ENCODE measurements around the gene DHFR. TPM values are rescaled to one million over a fixed set of nuclear protein-coding genes. Genes with fewer than 3 reads are reported as not detected.

Gene DHFR
- total RNA-seq, 1 experiment from 2014 or later: 91.7 TPM

DNA sequence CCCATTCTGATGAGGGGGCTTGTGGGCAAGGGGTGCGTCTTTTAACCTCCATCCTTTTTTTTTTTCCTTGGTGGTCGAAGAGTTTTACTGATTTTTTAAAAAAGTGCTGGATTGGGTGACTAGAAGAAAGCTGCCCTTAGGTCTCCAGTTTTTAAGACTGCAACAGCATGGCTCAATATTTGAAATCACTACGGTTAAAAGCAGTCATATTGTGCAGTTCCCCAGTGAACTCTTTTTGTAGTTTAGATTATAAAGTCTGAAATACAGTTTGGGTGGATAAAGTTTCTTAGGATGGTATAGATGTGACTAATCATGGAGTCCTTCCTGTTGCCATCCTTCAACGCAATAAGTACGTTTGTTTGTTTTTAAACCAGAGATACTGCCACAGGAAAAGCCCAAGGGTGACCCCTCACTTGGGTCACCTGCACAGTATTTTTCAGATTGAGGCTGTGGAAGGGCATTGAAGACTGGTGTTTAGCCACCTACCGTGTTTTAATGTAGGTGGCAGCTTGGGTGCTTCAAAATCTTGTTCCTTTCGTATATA is 520 bp upstream of the DHFR start:
- DNase-seq (ENCODE audit: low read depth): no peak

DNA sequence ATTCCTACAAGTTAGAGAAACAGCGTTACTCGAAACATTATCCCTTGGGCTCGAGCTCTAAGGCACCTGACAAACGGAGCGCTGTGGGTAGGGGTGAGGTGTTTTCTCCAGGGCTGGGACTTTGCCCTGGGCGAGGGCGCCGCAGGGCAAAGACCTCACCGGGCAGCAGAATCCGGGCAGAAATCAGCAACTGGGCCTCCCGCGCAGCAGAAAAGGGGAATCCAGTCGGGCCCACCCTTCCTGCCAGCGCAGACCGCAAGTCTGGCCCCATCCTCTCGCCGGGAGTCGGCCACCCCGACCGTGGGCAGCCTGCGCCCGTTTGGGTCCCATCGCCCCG is 761 bp downstream of the DHFR start:
- DNase-seq (ENCODE audit: low read depth): peak; percentile 51

DNA sequence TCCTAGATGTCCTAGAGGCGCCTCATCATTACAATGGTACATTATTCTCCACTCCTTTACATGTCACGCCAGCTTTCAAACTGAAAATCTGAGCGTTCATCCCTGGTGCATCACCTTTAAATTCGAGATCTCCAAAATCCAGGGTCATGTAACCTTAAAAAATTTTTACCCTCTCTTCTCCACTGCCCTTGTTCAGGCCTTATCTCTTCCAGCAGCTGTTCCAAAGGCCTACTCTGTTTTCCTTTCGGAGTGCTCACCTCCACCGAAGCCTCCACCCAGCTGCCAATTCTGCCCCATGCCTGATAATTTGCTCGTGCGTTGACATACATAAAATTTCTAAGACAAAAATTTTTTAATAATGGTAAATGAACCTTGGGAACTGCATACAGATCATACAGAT is 1.3 kb downstream of the DHFR start:
- DNase-seq (ENCODE audit: low read depth): no peak

DNA sequence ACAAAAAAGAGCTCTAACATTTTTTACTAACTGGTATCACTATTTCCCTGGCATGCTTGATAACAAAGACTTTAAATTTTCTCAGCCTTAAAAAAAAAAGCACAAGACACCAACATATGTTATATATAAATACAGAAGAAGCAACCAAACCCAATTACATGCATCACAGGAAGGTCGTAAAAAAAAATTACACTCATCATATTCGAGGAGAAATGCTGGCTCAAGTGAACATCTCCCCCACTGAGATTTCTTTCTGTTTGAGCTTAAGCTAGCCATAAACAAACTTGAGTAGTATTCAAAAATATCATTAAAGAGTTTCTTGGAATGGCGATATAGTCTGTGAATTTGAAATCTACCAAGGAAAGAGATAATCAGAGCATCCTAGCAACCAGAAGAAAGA is 7.9 kb downstream of the DHFR start:
- no peak for DNase-seq (ENCODE audit: low read depth)

DNA sequence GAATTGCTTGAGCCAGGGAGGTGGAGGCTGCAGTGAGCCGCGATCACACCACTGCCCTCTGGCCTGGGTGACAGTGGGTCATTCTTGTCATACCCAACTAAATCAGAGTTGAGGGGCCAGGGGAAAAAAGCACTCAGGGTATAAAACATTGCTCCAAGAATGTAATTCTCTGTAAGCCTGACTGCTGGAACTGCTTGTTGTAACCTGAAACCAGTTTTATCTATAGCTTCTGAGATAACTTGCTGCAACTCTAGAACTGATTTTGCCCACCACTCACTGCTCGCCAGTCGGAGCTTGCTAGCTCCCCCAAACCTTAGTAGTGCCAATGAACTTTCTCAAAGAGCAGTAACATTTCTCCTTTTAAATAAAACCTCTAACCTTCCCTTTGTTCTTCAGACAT is 9.9 kb downstream of the DHFR start:
- DNase-seq (ENCODE audit: low read depth): no peak

DNA sequence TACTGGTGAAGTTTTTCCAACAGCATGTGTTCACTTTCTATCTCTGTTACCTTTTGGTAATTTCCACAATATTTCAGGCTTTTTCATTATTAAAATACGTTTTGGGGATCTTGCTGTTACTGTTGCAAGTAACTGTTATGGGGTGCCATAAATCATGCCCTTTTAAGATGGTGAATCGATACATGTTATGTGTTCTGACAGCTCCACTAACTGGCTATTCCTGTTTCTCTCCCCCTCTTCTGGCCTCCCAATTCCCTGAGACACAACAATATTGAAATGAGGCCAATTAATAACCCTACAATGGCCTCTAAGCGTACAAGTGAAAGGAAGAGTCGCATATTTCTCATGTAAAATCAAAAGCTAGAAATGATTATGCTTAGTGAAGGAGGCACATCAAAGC is 13.4 kb downstream of the DHFR start:
- DNase-seq (ENCODE audit: low read depth): no peak

DNA sequence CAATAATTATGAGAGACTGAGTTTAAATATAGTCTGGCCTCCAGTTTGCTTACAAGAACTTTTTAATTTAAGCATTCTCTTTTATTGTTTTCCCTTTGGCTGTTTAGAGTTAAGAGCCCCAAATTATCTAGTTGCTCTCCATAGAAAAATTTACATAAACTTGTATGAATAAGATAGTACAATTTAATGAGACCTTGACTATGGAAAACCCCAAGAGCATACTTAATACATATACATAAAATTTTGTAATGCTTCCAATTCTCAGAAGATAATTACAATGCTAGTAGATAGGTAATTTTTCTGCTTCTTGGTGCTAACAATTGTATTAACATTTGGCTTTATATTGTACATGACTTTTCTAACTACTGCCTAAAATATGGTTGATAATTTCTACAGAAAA is 20.6 kb downstream of the DHFR start:
- DNase-seq (ENCODE audit: low read depth): no peak

DNA sequence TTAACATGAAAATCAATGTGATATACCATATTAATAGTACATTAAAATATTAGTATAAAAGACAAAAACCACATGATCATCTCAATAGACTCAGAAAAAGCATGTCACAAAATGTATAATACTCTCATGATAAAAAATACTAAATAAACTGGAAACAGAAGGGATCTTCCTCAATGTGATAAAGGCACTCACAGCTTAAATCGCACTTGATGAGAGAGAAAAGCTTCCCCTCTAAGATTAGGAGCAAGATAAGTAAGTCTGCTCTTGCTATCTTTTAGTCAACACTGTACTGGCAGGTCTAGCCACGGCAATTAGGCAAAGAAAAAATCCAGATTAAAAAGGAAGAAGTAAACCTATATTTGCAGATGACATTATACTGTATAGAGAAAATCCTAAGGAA is 22.1 kb downstream of the DHFR start:
- DNase-seq (ENCODE audit: low read depth): no peak

DNA sequence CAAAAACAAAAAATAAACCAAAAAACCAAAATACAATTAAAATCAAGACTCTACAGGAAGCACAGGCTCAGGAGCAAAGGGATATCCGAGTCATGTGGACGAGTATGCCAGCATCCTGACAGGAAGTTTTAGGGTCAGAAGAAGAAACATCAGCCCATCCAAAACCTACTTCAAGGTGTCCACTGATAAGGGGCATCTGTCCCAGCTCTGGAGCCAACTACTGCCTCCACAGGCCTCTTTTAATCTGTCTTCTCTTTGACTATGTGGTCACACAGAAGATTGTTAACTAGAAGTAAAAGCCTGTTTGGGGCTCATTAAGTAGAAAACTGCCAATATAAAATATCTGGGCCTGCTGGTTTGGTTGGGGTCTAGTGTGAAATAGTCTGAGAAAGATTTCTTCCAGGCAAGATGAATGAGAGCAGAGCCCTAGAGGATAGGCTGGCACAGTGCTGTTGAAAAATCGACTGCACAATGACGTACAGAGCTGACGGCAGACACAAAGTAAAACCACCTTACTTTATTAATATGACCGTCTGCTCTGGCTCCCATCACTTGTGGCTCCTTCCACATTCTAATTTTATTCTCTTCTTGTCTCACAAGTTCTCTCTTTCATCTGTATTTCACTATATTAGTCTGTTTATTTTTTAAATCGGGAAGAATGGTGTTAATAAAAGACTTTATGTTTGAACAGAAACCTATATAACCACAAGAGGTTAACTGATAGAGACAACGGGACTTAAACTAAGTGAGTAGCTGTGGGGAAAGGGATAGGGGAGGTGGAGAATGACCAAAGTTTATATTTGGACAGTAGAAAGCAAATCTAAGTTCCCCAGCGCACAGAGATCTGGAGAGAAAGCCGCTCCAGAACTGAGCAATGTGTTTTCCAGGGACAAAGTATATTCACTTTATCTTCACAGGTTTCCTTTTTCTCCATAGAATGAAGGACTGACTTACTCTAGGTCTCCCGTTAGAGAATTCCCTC is 23.2 kb downstream of the DHFR start:
- DNase-seq (ENCODE audit: low read depth): no peak

DNA sequence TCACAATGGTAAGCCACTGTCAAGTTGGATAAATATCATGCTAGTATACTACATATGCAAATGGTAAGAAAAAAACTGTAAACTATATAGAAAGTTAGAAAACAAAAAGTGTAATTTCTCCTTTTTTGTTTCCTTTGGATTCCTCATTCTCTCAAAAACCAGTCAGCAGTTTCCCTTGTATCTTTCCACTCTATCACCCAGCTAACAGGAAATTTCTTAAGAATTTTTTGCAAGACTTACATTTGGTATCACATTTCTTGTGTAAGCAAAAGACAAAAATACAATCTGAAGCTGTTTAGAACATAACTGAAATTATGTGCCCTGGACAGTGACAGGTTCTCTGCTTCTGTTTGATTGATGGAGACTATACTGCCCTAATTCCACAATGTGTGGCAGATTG is 25.5 kb downstream of the DHFR start:
- no peak for DNase-seq (ENCODE audit: low read depth)

DNA sequence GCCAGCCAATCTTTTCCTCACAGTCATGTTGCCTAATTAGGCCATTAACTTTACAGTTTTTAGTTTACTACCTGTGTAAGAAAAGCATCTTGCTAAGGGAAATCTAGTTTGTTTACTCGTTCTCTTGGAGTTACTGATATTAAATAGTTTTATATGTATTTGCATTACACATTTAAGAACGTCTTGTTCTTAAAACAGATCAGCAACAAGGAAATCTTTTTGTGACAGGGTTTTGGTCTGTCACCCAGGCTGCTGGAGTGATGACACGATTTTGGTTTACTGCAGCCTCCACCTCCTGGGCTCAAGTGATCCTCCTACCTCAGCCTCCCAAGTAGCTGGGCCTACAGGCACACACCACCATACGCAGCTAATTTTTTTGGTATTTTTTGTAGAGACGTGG is 29.6 kb downstream of the DHFR start:
- no peak for DNase-seq (ENCODE audit: low read depth)

DNA sequence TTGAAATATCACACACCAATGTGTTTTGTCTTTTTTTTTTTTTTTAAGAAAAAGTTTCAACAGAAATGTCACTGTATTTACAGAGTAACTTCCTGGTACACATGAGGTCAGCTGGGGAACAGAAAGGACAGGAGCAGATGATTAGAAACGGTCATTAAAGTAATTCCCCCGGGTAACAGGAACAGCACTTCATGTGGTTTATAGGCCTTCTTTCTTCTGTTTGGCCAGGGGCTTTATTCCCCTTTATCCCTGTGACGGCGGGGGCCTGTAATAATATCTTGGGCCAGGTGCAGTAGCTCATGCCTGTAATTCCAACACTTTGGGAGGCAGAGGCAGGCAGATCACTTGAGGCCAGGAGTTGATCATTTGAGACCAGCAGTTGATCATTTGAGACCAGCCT is 30.8 kb downstream of the DHFR start:
- no peak for DNase-seq (ENCODE audit: low read depth)

DNA sequence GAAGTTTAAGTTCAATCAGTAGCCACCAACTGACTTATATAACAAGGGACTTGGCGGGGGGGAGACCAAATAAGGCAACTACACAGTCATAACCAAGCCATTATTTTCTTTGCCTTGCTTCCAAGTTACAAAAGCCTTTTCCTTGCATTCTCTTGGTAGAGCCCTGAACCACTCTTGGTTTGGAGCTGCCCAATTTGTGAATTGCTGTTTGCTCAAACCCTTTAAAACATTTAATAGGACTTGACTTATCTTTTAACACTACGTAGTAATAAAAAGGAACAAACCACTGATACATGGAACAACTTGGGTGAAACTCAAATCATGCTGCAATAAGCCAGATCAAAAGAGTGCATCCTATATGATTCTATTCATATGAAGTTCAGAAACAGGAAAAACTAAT is 32.0 kb downstream of the DHFR start:
- no peak for DNase-seq (ENCODE audit: low read depth)

DNA sequence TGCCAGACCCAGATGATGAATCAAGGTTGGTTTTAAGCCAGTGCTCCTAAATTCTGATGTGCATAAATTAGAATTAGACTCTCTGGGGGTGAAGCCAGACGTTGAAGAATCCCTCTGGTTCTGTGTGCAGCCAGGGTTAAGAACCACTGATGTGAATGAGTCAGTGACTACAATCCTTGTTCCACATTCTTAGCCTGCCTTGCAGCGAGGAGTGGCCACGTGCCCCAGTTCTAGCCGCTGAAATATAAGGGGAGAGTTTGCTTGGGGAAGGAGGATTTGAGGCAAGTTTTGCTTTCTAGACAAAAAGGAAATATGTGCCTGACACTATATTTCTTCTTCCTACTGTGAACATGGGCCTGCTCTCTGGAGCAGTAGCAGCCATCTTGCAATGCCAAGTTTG is 34.6 kb downstream of the DHFR start:
- DNase-seq (ENCODE audit: low read depth): peak; percentile 46

DNA sequence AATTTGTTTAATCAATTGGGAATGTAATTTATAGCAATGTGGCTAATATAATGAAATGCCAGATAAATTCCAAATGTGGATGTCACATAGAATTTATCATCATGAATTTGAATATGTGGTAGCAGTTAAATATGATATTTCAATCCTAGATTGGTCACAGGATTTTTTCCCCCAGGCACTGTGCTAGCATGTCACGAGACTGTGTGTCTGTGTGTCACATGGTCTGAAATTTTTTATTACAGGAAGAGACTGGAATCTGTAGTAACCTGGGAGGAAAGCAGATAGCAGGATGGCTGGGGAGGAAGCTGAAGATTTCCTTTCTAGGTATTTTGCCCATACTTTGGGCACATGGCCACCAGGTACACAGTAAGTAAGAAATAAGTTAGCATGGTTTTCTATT is 35.7 kb downstream of the DHFR start:
- DNase-seq (ENCODE audit: low read depth): no peak

DNA sequence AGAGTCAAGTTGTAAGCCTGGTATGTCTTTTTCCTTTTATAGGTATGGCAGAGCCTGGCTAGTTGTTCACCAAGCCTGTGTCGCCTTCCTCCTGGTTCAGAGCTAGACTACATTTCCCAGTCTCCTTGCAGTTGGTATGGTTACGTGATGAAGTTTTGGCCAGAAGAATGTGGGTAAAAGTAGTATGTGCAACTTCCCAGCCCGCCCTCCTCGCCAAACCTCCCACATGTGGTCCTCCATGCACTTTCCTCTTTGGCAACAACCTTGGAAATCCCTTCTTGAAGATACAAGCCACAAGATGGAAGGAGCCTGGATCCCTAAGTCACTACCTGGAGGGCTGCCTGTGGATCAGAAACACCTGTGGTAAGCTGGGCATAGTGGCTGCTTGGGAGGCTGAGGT is 36.3 kb downstream of the DHFR start:
- no peak for DNase-seq (ENCODE audit: low read depth)

DNA sequence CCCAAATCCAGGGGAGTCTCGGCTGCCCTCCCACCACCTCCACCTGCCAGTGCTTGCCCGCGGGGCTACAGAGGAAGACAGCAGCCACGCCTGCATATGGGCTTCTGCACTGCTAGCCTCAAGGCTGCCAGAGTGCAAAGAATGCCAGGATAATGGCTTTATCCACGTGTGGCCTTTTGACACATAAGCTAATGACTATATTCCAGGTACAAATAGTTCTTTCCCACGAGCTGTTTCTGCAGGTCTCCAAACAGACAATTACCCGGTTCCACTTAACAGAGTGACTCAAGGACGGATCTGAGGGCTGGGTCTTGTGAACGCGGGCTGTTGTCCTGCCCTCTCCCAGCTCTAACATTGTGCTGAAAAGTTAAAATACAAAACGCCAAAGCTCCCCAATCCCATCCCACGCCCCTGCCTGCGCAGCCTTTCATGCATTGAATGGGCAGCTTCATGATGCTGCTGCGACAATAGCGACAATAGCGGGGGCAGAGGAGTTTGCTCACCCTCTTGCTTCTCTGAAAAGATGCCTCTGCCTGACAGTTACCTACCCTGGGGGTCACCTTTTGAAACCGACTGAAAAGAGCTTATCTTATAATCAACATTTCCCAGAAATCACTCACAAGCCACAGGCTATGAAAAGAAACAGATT is 39.4 kb downstream of the DHFR start:
- no peak for DNase-seq (ENCODE audit: low read depth)

DNA sequence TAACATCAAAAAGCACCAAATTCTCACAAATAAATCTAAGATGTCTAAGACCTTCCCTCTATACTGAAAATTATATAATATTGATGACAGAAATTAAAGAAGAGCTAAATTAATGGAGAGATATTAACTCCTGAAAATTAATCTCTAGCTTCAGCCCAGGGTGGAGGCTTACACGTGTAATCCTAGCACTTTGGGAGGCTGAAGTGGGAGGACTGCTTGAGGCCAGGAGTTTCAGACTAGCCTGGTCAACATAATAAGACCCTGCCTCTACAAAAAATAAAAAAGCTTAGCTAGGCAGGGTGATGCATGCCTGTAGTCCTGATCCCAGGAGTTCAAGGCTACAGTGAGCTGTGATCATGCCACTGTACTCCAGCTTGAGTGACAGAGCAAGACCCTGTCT is 45.1 kb downstream of the DHFR start:
- DNase-seq (ENCODE audit: low read depth): no peak

DNA sequence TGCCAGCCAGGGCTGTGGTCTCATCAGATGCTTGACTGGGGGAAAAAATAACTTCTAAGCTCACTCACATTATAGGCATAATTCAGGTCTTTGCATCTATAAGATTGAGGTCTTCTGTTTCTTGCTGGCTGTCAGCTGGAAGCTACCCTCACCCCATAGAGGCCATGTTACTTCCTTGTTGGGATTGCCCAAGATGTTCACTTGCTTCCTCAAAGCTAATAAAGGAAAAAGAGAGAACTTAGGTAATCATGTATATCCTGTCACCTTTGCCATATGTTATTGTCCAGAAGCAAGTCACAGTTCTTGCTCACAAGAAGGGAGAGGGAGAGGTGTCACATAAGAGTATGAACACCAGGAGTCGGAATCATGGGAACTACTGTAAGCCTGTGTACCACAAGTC is 46.1 kb downstream of the DHFR start:
- no peak for DNase-seq (ENCODE audit: low read depth)

DNA sequence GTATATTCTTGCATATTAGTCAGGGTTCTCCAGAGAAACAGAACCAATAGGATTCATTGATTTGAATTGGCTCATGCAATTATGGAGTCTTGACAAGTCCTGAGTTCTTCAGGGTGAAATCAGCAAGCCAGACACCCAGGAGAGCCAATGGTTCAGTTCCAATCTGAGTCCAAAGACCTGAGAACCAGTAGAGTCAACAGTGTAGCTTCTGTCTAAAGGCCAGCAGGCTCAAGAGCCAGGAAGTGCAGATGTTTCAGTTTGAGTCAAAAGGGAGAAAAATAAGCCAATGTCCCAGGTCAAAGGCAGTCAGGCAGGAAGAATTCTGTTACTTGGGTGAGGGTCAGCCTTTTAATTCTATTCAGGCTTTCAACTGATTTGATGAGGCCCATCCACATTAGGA is 47.0 kb downstream of the DHFR start:
- DNase-seq (ENCODE audit: low read depth): no peak

DNA sequence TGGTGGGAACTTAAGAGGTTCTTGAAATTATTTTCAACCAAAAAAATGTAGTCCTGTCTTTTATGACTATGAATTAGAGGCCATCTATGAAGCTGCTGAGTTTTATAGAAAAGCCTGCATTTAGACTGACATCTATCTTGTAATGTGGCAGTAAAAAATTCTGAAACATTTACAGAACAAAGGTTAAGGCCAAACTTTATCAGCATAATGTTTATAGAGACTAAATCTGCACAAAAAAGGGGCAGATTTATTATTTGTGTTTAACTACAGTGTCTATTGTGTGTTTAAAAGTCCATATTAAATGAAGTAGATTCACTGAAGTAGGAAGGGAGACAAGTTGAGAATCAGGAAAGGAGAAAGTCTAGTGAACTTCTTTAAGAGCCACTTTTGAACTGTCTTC is 47.4 kb downstream of the DHFR start:
- no peak for DNase-seq (ENCODE audit: low read depth)

DNA sequence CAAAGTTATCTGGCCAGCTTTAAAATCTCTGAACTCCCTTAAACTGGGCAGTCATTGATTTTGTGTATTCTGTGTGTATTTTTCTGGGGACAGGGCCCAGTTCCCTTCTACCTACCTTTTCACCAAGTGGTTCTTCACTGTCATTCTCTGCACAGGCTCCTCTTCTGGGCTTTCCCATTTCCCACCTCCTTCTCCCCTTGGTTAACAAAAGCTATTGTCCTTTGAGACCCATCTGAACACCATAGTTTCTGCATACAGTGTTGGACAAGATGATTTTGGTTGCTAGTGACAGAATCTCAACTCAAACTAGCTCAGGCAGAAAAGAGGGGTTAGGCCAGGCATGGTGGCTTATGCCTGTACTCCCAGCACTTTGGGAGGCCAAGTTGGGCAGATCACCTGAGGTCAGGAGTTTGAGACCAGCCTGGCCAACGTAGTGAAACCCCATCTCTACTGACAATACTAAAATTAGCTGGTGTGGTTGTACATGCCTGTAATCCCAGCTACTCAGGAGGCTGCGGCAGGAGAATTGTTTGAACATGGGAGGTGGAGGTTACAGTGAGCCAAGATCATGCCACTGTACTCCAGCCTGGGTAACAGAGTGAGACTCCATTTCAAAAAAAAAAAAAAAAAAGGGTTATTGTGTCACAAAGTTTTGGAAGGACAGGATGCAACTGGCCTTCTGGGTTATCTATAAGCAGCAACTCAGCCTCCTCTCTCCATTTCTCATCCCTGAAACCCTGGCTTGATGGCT is 53.7 kb downstream of the DHFR start:
- DNase-seq (ENCODE audit: low read depth): no peak

DNA sequence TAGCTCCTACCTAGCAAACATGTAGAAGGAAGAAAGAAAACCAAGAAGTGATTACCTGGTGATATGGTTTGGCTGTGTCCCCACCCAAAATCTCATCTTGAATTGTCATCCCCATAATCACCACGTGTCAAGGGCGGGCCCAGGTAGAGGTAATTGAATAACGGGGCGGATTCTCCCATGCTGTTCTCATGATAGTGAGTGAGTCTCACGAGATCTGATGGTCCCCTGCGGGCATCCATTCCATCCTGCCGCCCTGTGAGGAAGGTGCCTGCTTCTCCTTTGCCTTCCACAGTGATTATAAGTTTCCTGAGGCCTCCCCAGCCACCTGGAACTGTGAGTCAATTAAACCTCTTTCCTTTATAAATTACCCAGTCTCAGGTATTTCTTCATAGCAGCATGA is 57.3 kb downstream of the DHFR start:
- no peak for DNase-seq (ENCODE audit: low read depth)

All from Daoy (cell line).